A673 (cell line): ENCODE measurements around the gene SIK3.

Source experiments
- EZH2 ChIP-seq: fragments of 200-600 bp; sonication (generic); IDR thresholded peaks from 2 replicates; pipeline ENCODE4 v1.6.1; 2017; ENCODE audit warnings: borderline replicate concordance, low read depth, mild to moderate bottlenecking, mixed read lengths, antibody characterized with exemption, low read length; ENCODE audit not compliant: poor library complexity, severe bottlenecking
- TF ChIP-seq, protein P1 (sequence below): fragments of 300-800, 200-600 bp; sonication (generic); conservative IDR thresholded peaks from 2 replicates; pipeline ENCODE4 v1.5.1; 2017; ENCODE audit warnings: low read depth, mild to moderate bottlenecking, antibody characterized with exemption, low read length, moderate library complexity, mixed read lengths

DNA sequence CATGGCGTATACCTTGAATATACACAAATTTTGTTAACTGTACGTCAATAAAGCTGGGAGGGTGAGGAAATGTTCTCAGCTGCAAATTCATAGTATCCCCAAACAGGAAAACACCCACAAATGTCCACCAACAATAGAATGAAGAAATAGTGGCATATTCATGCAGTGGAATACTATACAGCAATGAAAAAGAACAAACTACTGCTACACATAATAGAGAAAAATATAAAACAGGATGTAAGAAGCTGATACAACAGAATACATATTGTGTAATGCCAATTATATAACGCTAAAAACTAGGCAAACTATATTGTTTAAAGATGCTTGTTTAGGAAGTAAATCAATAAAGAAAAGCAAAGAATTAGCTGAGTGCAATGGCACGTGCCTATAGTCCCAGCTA is 81.5 kb downstream of the SIK3 start:
- TF ChIP-seq, protein P1, sequence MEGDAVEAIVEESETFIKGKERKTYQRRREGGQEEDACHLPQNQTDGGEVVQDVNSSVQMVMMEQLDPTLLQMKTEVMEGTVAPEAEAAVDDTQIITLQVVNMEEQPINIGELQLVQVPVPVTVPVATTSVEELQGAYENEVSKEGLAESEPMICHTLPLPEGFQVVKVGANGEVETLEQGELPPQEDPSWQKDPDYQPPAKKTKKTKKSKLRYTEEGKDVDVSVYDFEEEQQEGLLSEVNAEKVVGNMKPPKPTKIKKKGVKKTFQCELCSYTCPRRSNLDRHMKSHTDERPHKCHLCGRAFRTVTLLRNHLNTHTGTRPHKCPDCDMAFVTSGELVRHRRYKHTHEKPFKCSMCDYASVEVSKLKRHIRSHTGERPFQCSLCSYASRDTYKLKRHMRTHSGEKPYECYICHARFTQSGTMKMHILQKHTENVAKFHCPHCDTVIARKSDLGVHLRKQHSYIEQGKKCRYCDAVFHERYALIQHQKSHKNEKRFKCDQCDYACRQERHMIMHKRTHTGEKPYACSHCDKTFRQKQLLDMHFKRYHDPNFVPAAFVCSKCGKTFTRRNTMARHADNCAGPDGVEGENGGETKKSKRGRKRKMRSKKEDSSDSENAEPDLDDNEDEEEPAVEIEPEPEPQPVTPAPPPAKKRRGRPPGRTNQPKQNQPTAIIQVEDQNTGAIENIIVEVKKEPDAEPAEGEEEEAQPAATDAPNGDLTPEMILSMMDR = no peak
- TF ChIP-seq EZH2 = no peak
